Left ventricle myocardium inferior (tissue), 1 donor: ENCODE results near the gene AATK. TPM values are rescaled to one million over a fixed set of nuclear protein-coding genes. Genes with fewer than 3 reads are reported as not detected.

ENCODE experiments used
- DNase-seq: peaks from one replicate; pipeline ENCODE4 v3.0.0-alpha.2; 2020
- H3K27ac ChIP-seq: fragments of 200-600 bp; replicated peaks from 2 replicates; pipeline ENCODE4 v1.8.0; 2021
- H3K27me3 ChIP-seq: fragments of 200-600 bp; 2 replicates; pipeline ENCODE4 v1.8.0; 2021; ENCODE audit warnings: low read depth
- H3K36me3 ChIP-seq: fragments of 200-600 bp; 2 replicates; pipeline ENCODE4 v1.8.0; 2021
- H3K4me1 ChIP-seq: fragments of 200-600 bp; 2 replicates; pipeline ENCODE4 v1.8.0; 2021
- H3K4me3 ChIP-seq: fragments of 200-600 bp; 2 replicates; pipeline ENCODE4 v1.8.0; 2021; ENCODE audit warnings: mild to moderate bottlenecking, moderate library complexity
- H3K9me3 ChIP-seq: fragments of 200-600 bp; replicated peaks from 2 replicates; pipeline ENCODE4 v1.8.0; 2021
- CTCF ChIP-seq: fragments of 200-600 bp; IDR thresholded peaks from 2 replicates; pipeline ENCODE4 v1.8.0; 2021; ENCODE audit warnings: antibody characterized with exemption, mild to moderate bottlenecking, borderline replicate concordance
- intact Hi-C: fragments of 100-400 bp; cut with micrococcal nuclease; formaldehyde crosslinking; loops from one replicate; pipeline ENCODE4 v1.11.0; 2022
- total RNA-seq: library from RNA; stranded (reverse); fragmentation: NEBNext Ultra II Directional; extraction: Animal tissue kit (Norgen Biotek cat#: 25700); gene quantifications from one replicate; pipeline ENCODE4 v1.2.1, GENCODE V29; 2021
- donor health status: DM: no; HTN: yes; CAD: no; lungs with severe emphysema.

Gene AATK
- total RNA-seq, 1 donor from 2014 or later, result 2.3 TPM

GRCh38 chr17:81115219-81115618 lies 50.8 kb downstream of the AATK start:
- no peak for TF ChIP-seq CTCF
- Histone ChIP-seq H3K27ac (no peak overlapping the region), H3K27me3 (peaks cover 20% of the 10 kb centered on the region), H3K4me3 (no peak overlapping the region), H3K4me1 (peaks cover 28% of the 10 kb centered on the region), H3K9me3 (no peaks in the 10 kb centered on the region), H3K36me3 (peaks cover 26% of the 10 kb centered on the region)
- DNase-seq, result no peak
- intact Hi-C loops, result no loop called here

- Histone ChIP-seq H3K36me3 (peaks cover 33% of the 10 kb centered on the region), H3K4me1 (peaks cover 23% of the 10 kb centered on the region), H3K27me3 (peaks cover 15% of the 10 kb centered on the region), H3K27ac (no peak overlapping the region), H3K9me3 (no peaks in the 10 kb centered on the region), H3K4me3 (no peak overlapping the region)
- intact Hi-C loops, result no loop called here
- no peak for TF ChIP-seq CTCF
- no peak for DNase-seq
Measured at GRCh38 chr17:81114351-81115093, 51.5 kb downstream of the AATK start.

- Histone ChIP-seq H3K4me1 (peaks cover 13% of the 10 kb centered on the region), H3K36me3 (peaks cover 42% of the 10 kb centered on the region)
Measured at GRCh38 chr17:81113158-81113724, 52.8 kb downstream of the AATK start.

GRCh38 chr17:81112450-81112849 lies 53.6 kb downstream of the AATK start:
- Histone ChIP-seq H3K27ac (no peak overlapping the region), H3K36me3 (peaks cover 50% of the 10 kb centered on the region), H3K27me3 (no peaks in the 10 kb centered on the region), H3K9me3 (no peaks in the 10 kb centered on the region), H3K4me1 (peaks cover 13% of the 10 kb centered on the region), H3K4me3 (no peak overlapping the region)
- DNase-seq, result no peak
- TF ChIP-seq CTCF, result no peak
- intact Hi-C loops, result no loop called here

More at GRCh38 chr17:81113158-81113724, 52.8 kb downstream of the AATK start:
- Histone ChIP-seq H3K4me3 (no peak overlapping the region), H3K9me3 (no peaks in the 10 kb centered on the region), H3K27me3 (peaks cover 8% of the 10 kb centered on the region), H3K27ac (no peak overlapping the region)
- DNase-seq, result no peak
- intact Hi-C loops, result no loop called here
- TF ChIP-seq CTCF, result no peak

- no peak overlapping the region for H3K27ac ChIP-seq
- TF ChIP-seq CTCF, result no peak
- peaks cover 58% of the 10 kb centered on the region for H3K36me3 ChIP-seq
- peaks cover 11% of the 10 kb centered on the region for H3K4me1 ChIP-seq
- no peaks in the 10 kb centered on the region for H3K9me3 ChIP-seq
- no peak overlapping the region for H3K4me3 ChIP-seq
- no peak for DNase-seq
- intact Hi-C loops, result no loop called here
- H3K27me3 ChIP-seq, result no peaks in the 10 kb centered on the region
Measured at GRCh38 chr17:81111066-81111465, 55.0 kb downstream of the AATK start.
